Hippocampal formation (tissue), 2 donors: ENCODE measurements around the gene FOXL1.

ENCODE experiments used
- DNase-seq, 2 donors: peaks; one replicate each; lab custom pipeline; 2025; lab: John Stamatoyannopoulos, UW

Gene FOXL1

GRCh38 chr16:86605950-86606349, 27.6 kb downstream of the FOXL1 start:
- DNase-seq, result no peak

GRCh38 chr16:86608301-86608747, 30.0 kb downstream of the FOXL1 start:
- DNase-seq, result no peak

- DNase-seq, result no peak
These were observed 30.8 kb downstream of the FOXL1 start for GRCh38 chr16:86609115-86609514.

- DNase-seq, result no peak
These were observed 31.3 kb downstream of the FOXL1 start for GRCh38 chr16:86609661-86610060.

GRCh38 chr16:86610779-86611524, 32.6 kb downstream of the FOXL1 start:
- no peak for DNase-seq

- no peak for DNase-seq
These were observed 33.1 kb downstream of the FOXL1 start for GRCh38 chr16:86611525-86611855.

GRCh38 chr16:86611941-86612340, 33.6 kb downstream of the FOXL1 start:
- no peak for DNase-seq

GRCh38 chr16:86614699-86615098, 36.4 kb downstream of the FOXL1 start:
- DNase-seq, result no peak

GRCh38 chr16:86616906-86617305, 38.6 kb downstream of the FOXL1 start:
- no peak for DNase-seq

- DNase-seq, result no peak
These were observed 40.3 kb downstream of the FOXL1 start for GRCh38 chr16:86618431-86619238.

- DNase-seq, result no peak
These were observed 41.0 kb downstream of the FOXL1 start for GRCh38 chr16:86619239-86619794.

GRCh38 chr16:86620184-86620583, 41.8 kb downstream of the FOXL1 start:
- DNase-seq, result no peak

- no peak for DNase-seq
These were observed 43.6 kb downstream of the FOXL1 start for GRCh38 chr16:86621966-86622365.

- DNase-seq, result no peak
These were observed 44.6 kb downstream of the FOXL1 start for GRCh38 chr16:86622700-86623615.

GRCh38 chr16:86625029-86625428, 46.7 kb downstream of the FOXL1 start:
- DNase-seq, result no peak

- DNase-seq, result no peak
These were observed 47.5 kb downstream of the FOXL1 start for GRCh38 chr16:86625821-86626220.

GRCh38 chr16:86626284-86626683, 47.9 kb downstream of the FOXL1 start:
- no peak for DNase-seq

GRCh38 chr16:86626966-86627365, 48.6 kb downstream of the FOXL1 start:
- DNase-seq, result no peak

- DNase-seq, result no peak
These were observed 50.3 kb downstream of the FOXL1 start for GRCh38 chr16:86628614-86629013.

GRCh38 chr16:86630471-86630870, 52.1 kb downstream of the FOXL1 start:
- DNase-seq, result no peak

- no peak for DNase-seq
These were observed 53.1 kb downstream of the FOXL1 start for GRCh38 chr16:86631444-86631843.
